ENCODE results near the gene GIGYF1. TPM values are rescaled to one million over a fixed set of nuclear protein-coding genes. Genes with fewer than 3 reads are reported as not detected.
A peak's percentile ranks its signal among the peaks of the same experiment; 100 is the strongest.
"Not testable (repeated sequence)": the region's sequence is repeated elsewhere in the genome, so short reads cannot be mapped to it uniquely, and the experiment has no call there.

GIGYF1 gene
- polyA plus RNA-seq, 1 donor = 39.7 TPM

- no peak for DNase-seq
These were observed 12.7 kb upstream of the GIGYF1 start for GRCh38 chr7:100706672-100707311.

GRCh38 chr7:100705753-100706671, 12.0 kb upstream of the GIGYF1 start, which contains the start of gene POP7:
Gene POP7 (plus strand): TSS chr7:100706121. CDS start chr7:100706831, 710 bp downstream.
- DNase-seq = peak; percentile 99

- peak; percentile 88 for DNase-seq
These were observed 11.3 kb upstream of the GIGYF1 start for GRCh38 chr7:100705320-100705752.

GRCh38 chr7:100701089-100701488, 7.0 kb upstream of the GIGYF1 start:
- not testable (repeated sequence) for DNase-seq

- no peak for DNase-seq
These were observed 5.0 kb upstream of the GIGYF1 start for GRCh38 chr7:100699018-100699417.

GRCh38 chr7:100696123-100696521, 2.1 kb upstream of the GIGYF1 start:
- DNase-seq = no peak

GRCh38 chr7:100693312-100694097, 545 bp downstream of the GIGYF1 start:
- no peak for DNase-seq

GRCh38 chr7:100692578-100692961, 1.5 kb downstream of the GIGYF1 start:
- DNase-seq = no peak

- DNase-seq = peak; percentile 75
These were observed 2.1 kb downstream of the GIGYF1 start for GRCh38 chr7:100691676-100692577.

GRCh38 chr7:100689230-100690135, 4.6 kb downstream of the GIGYF1 start:
- no peak for DNase-seq

- no peak for DNase-seq
These were observed 5.7 kb downstream of the GIGYF1 start for GRCh38 chr7:100688326-100688860.

- DNase-seq = no peak
These were observed 6.2 kb downstream of the GIGYF1 start for GRCh38 chr7:100687751-100688300.

GRCh38 chr7:100687261-100687660, 6.8 kb downstream of the GIGYF1 start:
- DNase-seq = no peak

- DNase-seq = no peak
These were observed 7.2 kb downstream of the GIGYF1 start for GRCh38 chr7:100686822-100687211.

- no peak for DNase-seq
These were observed 7.7 kb downstream of the GIGYF1 start for GRCh38 chr7:100686201-100686821.

GRCh38 chr7:100685631-100686145, 8.4 kb downstream of the GIGYF1 start:
- no peak for DNase-seq

GRCh38 chr7:100685049-100685605, 8.9 kb downstream of the GIGYF1 start:
- DNase-seq = no peak

GRCh38 chr7:100684534-100685042, 9.5 kb downstream of the GIGYF1 start:
- DNase-seq = no peak

Data from hindlimb muscle (tissue), 1 donor.